DOHH2 (cell line): ENCODE results near the gene DCHS2.
A peak's percentile ranks its signal among the peaks of the same experiment; 100 is the strongest.

Source experiments
- H3F3A ChIP-seq: fragments of 200-600 bp; sonication (generic), shearing (Covaris generic); 2 replicates; pipeline ENCODE4 v1.6.0; 2016; ENCODE audit warnings: antibody characterized with exemption, mild to moderate bottlenecking; ENCODE audit not compliant: control insufficient read depth, insufficient read depth
- H3K27ac ChIP-seq: fragments of 200-600 bp; sonication (generic); 2 replicates; pipeline ENCODE4 v1.5.1; 2014; ENCODE audit warnings: low read depth, mild to moderate bottlenecking, low read length, moderate library complexity
- H3K27me3 ChIP-seq: fragments of 200-600 bp; sonication (generic); 2 replicates; pipeline ENCODE4 v1.6.1; 2014; ENCODE audit warnings: mild to moderate bottlenecking, low read length, mixed read lengths; ENCODE audit not compliant: control insufficient read depth
- H3K36me3 ChIP-seq: fragments of 200-600 bp; sonication (generic); 2 replicates; pipeline ENCODE4 v1.6.1; 2014; ENCODE audit warnings: mild to moderate bottlenecking, low read length, moderate library complexity, mixed read lengths; ENCODE audit not compliant: control insufficient read depth
- H3K4me1 ChIP-seq: fragments of 200-600 bp; sonication (generic); 2 replicates; pipeline ENCODE4 v1.6.1; 2014; ENCODE audit warnings: mild to moderate bottlenecking, low read length, mixed read lengths; ENCODE audit not compliant: control insufficient read depth
- H3K4me2 ChIP-seq: fragments of 200-600 bp; sonication (generic); 2 replicates; pipeline ENCODE4 v1.6.0; 2014; ENCODE audit warnings: mild to moderate bottlenecking, low read length, moderate library complexity
- H3K4me3 ChIP-seq: fragments of 200-600 bp; sonication (generic); 2 replicates; pipeline ENCODE4 v1.5.1; 2014; ENCODE audit warnings: mild to moderate bottlenecking, low read length, mixed read lengths
- H3K79me2 ChIP-seq: fragments of 200-600 bp; sonication (generic); 2 replicates; pipeline ENCODE4 v1.6.1; 2014; ENCODE audit warnings: mild to moderate bottlenecking, low read length, mixed read lengths; ENCODE audit not compliant: control insufficient read depth
- H3K9me2 ChIP-seq: fragments of 200-600 bp; sonication (generic); replicated peaks from 2 replicates; pipeline ENCODE4 v1.6.1; 2014; ENCODE audit warnings: mild to moderate bottlenecking, low read length, mixed read lengths; ENCODE audit not compliant: control insufficient read depth
- H3K9me3 ChIP-seq: fragments of 200-600 bp; sonication (generic); 2 replicates; pipeline ENCODE4 v1.6.1; 2014; ENCODE audit warnings: antibody characterized with exemption, low read length, mixed read lengths; ENCODE audit not compliant: control insufficient read depth, insufficient read depth
- H4K20me1 ChIP-seq: fragments of 200-600 bp; sonication (generic); 2 replicates; pipeline ENCODE4 v1.6.0; 2014; ENCODE audit warnings: low read depth, mild to moderate bottlenecking, antibody characterized with exemption, low read length, moderate library complexity; ENCODE audit not compliant: control insufficient read depth, insufficient read depth
- CTCF ChIP-seq: fragments of 200-600 bp; sonication (generic); IDR thresholded peaks from one replicate; pipeline ENCODE4 v1.5.1; 2014; ENCODE audit warnings: antibody characterized with exemption, mild to moderate bottlenecking, low read depth, low read length; ENCODE audit not compliant: poor library complexity, severe bottlenecking
- EZH2phosphoT487 ChIP-seq: fragments of 200-600 bp; sonication (generic); IDR thresholded peaks from 2 replicates; pipeline ENCODE4 v1.6.1; 2017; ENCODE audit warnings: borderline replicate concordance, mild to moderate bottlenecking, antibody characterized with exemption, low read length, moderate library complexity, mixed read lengths

The DCHS2 gene

GRCh38 chr4:154528869-154529268, 37.3 kb upstream of the DCHS2 start:
- no peaks in the 10 kb centered on the region for H3F3A ChIP-seq
- TF ChIP-seq CTCF (no peak), EZH2phosphoT487 (no peak)
- H3K4me3 ChIP-seq: no peak overlapping the region
- H3K79me2 ChIP-seq: no peaks in the 10 kb centered on the region
- H3K9me2 ChIP-seq: no peaks in the 10 kb centered on the region
- H3K27ac ChIP-seq: no peak overlapping the region
- H4K20me1 ChIP-seq: no peaks in the 10 kb centered on the region
- H3K36me3 ChIP-seq: no peaks in the 10 kb centered on the region
- no peak overlapping the region for H3K4me2 ChIP-seq
- peaks cover 22% of the 10 kb centered on the region for H3K4me1 ChIP-seq
- no peaks in the 10 kb centered on the region for H3K9me3 ChIP-seq
- no peaks in the 10 kb centered on the region for H3K27me3 ChIP-seq

GRCh38 chr4:154527308-154527707, 35.7 kb upstream of the DCHS2 start:
- Histone ChIP-seq H3K27me3 (no peaks in the 10 kb centered on the region), H3K9me3 (no peaks in the 10 kb centered on the region), H3K79me2 (no peaks in the 10 kb centered on the region), H3K4me3 (no peak overlapping the region), H3F3A (no peaks in the 10 kb centered on the region), H3K9me2 (no peaks in the 10 kb centered on the region), H3K4me1 (peaks cover 22% of the 10 kb centered on the region), H3K4me2 (peak overlapping the region; percentile 33), H3K27ac (no peak overlapping the region), H3K36me3 (no peaks in the 10 kb centered on the region), H4K20me1 (no peaks in the 10 kb centered on the region)
- no peak for TF ChIP-seq CTCF
- TF ChIP-seq EZH2phosphoT487: no peak

GRCh38 chr4:154526151-154526550, 34.6 kb upstream of the DCHS2 start:
- H4K20me1 ChIP-seq: no peaks in the 10 kb centered on the region
- H3K36me3 ChIP-seq: no peaks in the 10 kb centered on the region
- H3K27me3 ChIP-seq: no peaks in the 10 kb centered on the region
- no peaks in the 10 kb centered on the region for H3F3A ChIP-seq
- H3K27ac ChIP-seq: no peak overlapping the region
- no peaks in the 10 kb centered on the region for H3K79me2 ChIP-seq
- no peak overlapping the region for H3K4me3 ChIP-seq
- H3K4me1 ChIP-seq: peaks cover 22% of the 10 kb centered on the region
- H3K9me3 ChIP-seq: no peaks in the 10 kb centered on the region
- no peaks in the 10 kb centered on the region for H3K9me2 ChIP-seq
- TF ChIP-seq CTCF (no peak), EZH2phosphoT487 (no peak)
- H3K4me2 ChIP-seq: peak overlapping the region; percentile 33

- H3K79me2 ChIP-seq: no peaks in the 10 kb centered on the region
- H3K9me2 ChIP-seq: no peaks in the 10 kb centered on the region
- H3F3A ChIP-seq: no peaks in the 10 kb centered on the region
- H3K4me2 ChIP-seq: no peak overlapping the region
- H3K4me1 ChIP-seq: peaks cover 11% of the 10 kb centered on the region
- H3K36me3 ChIP-seq: no peaks in the 10 kb centered on the region
- H3K27ac ChIP-seq: no peak overlapping the region
- H3K9me3 ChIP-seq: no peaks in the 10 kb centered on the region
- no peak for TF ChIP-seq CTCF
- no peak overlapping the region for H3K4me3 ChIP-seq
- H3K27me3 ChIP-seq: peaks cover 4% of the 10 kb centered on the region; the same call in 1 of the 2 replicates
- H4K20me1 ChIP-seq: no peaks in the 10 kb centered on the region
Measured at GRCh38 chr4:154521607-154522006, 30.0 kb upstream of the DCHS2 start.
